HFFc6 (cell line): Measurements from ENCODE around the gene TRABD2B. TPM values are rescaled to one million over a fixed set of nuclear protein-coding genes. Genes with fewer than 3 reads are reported as not detected.

Experiments
- DNase-seq: peaks from one replicate; pipeline ENCODE4 v3.0.0-alpha.2; 2018
- H3K27ac Mint-ChIP-seq: 2 replicates; pipeline ENCODE4 v1.8.0; 2020; ENCODE audit warnings: mild to moderate bottlenecking, mixed read lengths
- H3K27me3 Mint-ChIP-seq: 2 replicates; pipeline ENCODE4 v1.8.0; 2021; ENCODE audit warnings: mild to moderate bottlenecking, moderate library complexity, mixed read lengths; ENCODE audit not compliant: insufficient read depth
- H3K36me3 Mint-ChIP-seq: 2 replicates; pipeline ENCODE4 v1.8.0; 2021; ENCODE audit warnings: low read depth, mixed read lengths
- H3K4me1 Mint-ChIP-seq: 2 replicates; pipeline ENCODE4 v1.8.0; 2020; ENCODE audit warnings: low read depth, mixed read lengths
- H3K4me3 Mint-ChIP-seq: 2 replicates; pipeline ENCODE4 v1.8.0; 2020; ENCODE audit warnings: mild to moderate bottlenecking, moderate library complexity, mixed read lengths
- H3K9me3 Mint-ChIP-seq: 2 replicates; pipeline ENCODE4 v1.8.0; 2020; ENCODE audit warnings: mild to moderate bottlenecking, mixed read lengths
- CTCF ChIP-seq: fragments of 200-600 bp; sonication (generic); IDR thresholded peaks from 2 replicates; pipeline ENCODE4 v1.5.0; 2021; ENCODE audit warnings: antibody characterized with exemption, mild to moderate bottlenecking
- total RNA-seq, 6 experiments: library from RNA; stranded (reverse); fragmentation: NEBNext Ultra II Directional; extraction: Animal tissue kit (Norgen Biotek cat#: 25700); gene quantifications; 2 replicates in 1 of 6; 3 replicates in 5 of 6; pipeline ENCODE4 v1.2.3, GENCODE V29; 2021

Gene TRABD2B
- total RNA-seq, 6 experiments from 2014 or later = not detected

DNA sequence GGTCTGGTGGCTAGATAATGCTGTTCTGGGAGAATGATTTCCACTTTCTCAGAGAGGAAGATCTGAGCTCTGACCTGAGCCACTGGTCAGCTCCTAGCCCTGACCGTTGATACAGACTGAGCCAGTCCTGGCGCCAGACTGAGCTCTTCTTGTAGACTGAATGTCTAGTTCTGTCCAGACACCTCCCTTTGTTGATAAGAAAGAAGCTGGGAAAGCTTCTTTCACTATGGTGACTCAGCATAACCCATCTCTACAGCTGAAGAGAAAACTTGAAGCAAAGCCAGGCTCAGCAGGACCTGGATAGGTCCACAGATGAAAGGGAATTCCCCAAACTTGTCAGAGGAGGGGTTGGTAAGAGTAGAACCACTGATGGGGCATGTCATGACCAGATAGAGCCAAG is 9.9 kb upstream of the TRABD2B start:
- no peak overlapping the region for H3K27ac Mint-ChIP-seq
- no peak for TF ChIP-seq CTCF
- H3K4me1 Mint-ChIP-seq = no peaks in the 10 kb centered on the region
- no peak for DNase-seq
- no peak overlapping the region for H3K4me3 Mint-ChIP-seq
- H3K36me3 Mint-ChIP-seq = no peaks in the 10 kb centered on the region
- H3K9me3 Mint-ChIP-seq = peaks cover 5% of the 10 kb centered on the region
- H3K27me3 Mint-ChIP-seq = peaks cover 1% of the 10 kb centered on the region; the same call in 1 of the 2 replicates

DNA sequence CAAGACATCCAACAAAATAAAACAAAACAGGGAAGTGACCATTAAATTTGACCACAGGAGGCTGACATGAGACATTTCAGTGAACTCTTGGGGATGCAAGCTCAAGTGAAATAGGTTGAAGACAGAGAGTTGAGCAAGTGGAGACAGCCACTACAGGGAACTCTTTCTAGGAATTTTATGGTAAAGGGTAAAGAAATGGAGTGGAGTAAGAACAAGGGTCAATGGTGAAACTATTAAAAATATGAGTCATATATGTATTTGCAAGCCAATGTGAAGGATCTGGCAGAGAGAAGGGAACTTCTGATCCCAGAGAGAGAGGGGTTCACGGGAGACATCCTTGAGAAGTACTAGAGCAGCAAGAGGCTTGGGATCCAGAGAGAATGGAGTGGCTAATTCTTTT is 9.1 kb upstream of the TRABD2B start:
- TF ChIP-seq CTCF = no peak
- DNase-seq = no peak
- Mint-ChIP-seq H3K27me3 (peaks cover 1% of the 10 kb centered on the region; the same call in 1 of the 2 replicates), H3K27ac (no peak overlapping the region), H3K4me1 (no peaks in the 10 kb centered on the region), H3K36me3 (no peaks in the 10 kb centered on the region), H3K4me3 (no peak overlapping the region), H3K9me3 (peaks cover 5% of the 10 kb centered on the region)

DNA sequence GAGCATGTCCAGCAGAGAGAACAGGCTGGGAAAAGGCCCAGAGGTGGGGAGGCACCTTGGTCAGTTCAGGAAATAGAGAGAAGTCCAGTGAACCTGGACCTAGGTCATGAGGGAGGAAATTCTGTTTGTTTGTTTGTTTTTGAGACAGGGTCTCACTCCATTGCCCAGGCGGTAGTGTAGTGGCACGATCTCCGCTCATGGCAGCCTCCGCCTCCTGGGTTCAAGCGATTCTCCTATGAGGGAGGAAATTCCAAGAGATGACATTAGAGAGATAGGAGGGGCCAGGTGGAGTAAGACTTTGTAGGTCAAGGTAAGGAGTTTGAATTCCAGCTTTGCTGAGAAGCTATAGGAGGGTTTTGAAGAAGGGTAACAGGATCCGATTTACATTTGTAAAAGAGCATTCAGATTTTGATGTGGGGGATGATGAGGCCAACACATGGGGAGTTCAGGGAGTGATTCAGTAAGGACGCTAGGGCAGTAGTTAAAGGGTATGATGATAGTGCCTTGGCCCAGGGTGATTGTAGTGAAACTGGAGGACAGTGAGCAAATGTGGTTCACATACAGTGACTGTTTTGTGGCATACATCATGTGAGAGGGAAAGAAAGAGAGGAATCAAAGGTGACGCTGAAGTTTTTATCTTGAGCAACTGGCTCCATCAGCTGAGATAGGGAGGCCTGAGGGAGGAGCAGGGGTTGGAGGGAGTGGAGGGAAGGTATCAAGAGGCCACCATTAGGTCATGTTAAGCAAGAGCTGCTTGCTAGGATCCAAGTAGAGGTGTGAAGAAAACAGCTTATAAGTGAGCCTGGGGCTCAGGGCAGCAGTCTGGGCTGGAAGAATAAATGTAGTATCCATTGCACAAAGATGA is 8.3 kb upstream of the TRABD2B start:
- Mint-ChIP-seq H3K27ac (no peak overlapping the region), H3K36me3 (no peaks in the 10 kb centered on the region), H3K9me3 (peaks cover 5% of the 10 kb centered on the region), H3K27me3 (peaks cover 1% of the 10 kb centered on the region; the same call in 1 of the 2 replicates), H3K4me3 (no peak overlapping the region), H3K4me1 (no peaks in the 10 kb centered on the region)
- no peak for TF ChIP-seq CTCF
- no peak for DNase-seq

DNA sequence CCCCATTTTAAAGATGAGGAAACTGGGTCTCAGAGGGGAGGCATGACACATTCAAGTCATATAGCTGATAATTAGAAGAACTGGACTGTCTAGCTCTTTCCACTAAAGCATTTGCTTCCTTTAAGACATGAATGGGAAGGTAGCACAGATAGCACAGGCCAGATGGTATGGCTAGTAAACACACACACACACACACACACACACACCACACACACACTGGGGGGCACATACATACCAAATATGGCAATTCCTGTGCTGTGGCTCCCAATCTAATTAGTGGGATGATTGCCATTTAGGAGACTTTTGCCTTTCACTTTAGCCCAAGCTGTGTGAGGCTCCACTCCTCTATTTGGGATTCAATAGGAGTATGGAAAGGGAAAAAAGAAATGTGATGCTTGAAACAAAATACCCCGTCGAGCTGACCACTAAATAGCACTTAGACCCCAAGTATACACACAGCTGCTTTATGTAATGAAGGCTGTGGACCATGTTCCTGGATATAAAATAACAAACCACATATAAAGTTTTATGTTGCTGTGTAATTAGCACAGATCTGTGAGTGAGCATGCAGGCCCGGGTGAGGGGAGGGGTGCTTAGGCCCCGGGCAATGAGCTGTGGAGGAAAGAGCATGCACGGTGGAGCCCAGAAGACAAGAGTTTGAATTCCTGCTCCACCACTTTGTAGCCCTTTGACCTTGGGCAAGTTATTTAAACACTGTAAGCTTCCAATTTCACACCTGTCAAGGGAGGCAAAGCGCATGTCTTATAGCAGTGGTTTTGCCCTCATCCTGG is 6.8 kb upstream of the TRABD2B start:
- Mint-ChIP-seq H3K9me3 (peaks cover 5% of the 10 kb centered on the region), H3K4me3 (no peak overlapping the region), H3K4me1 (no peaks in the 10 kb centered on the region), H3K36me3 (no peaks in the 10 kb centered on the region), H3K27ac (no peak overlapping the region), H3K27me3 (peaks cover 1% of the 10 kb centered on the region; the same call in 1 of the 2 replicates)
- DNase-seq = no peak
- TF ChIP-seq CTCF = no peak

- Mint-ChIP-seq H3K27ac (no peak overlapping the region), H3K4me3 (no peak overlapping the region), H3K27me3 (peaks cover 8% of the 10 kb centered on the region; the same call in 1 of the 2 replicates)
Observed at GRCh38 chr1:48002142-48002541, 5.0 kb upstream of the TRABD2B start.

More at GRCh38 chr1:48002142-48002541, 5.0 kb upstream of the TRABD2B start:
- DNase-seq = no peak
- no peak for TF ChIP-seq CTCF
- Mint-ChIP-seq H3K9me3 (peaks cover 2% of the 10 kb centered on the region), H3K4me1 (no peaks in the 10 kb centered on the region), H3K36me3 (no peaks in the 10 kb centered on the region)
